ENCODE measurements around the gene GATA5.

Gene GATA5

DNA sequence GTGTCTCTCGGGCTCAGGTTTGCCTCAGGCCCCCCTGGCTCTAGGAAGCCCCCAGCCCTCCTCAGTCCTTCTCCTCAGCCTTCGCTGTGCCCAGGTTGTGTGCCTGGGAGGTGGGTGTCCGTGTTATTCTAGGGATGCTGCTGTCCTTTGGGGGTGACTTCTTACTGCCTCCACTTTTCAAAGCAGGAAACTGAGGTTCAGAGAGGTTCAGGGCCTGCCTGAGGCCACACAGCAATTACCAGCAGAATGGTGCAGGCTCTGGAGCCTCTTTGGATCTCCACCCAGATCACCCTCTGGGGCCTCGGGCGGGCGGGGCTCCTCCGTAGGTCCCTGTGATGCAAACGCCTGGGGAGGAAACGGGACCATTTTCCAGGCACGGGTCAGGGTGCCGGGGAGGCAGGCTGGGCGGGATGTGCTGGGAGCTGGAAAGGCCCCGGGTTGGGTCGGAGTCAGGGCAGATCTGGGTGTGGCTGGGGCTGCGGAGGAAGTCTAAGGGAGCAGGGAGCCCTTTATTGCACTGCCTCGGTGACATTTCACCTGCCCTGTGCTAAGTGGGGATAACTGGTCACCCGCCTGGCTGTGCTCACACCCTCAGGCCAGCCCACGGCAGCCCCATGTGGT, 23.2 kb downstream of the GATA5 start:
- Histone ChIP-seq H3K4me1 (ENCODE audit: insufficient read depth, insufficient read length) (peaks cover 21% of the 10 kb centered on the region), H3K27me3 (ENCODE audit: insufficient read depth, insufficient read length) (peaks cover 4% of the 10 kb centered on the region), H3K9ac (ENCODE audit: insufficient read length, low read depth) (no peak overlapping the region), H3K4me3 (ENCODE audit: insufficient read length, low read depth) (no peak overlapping the region), H3K9me3 (ENCODE audit: insufficient read depth, low read length) (no peaks in the 10 kb centered on the region), H3K36me3 (ENCODE audit: insufficient read depth, insufficient read length, low read length) (no peaks in the 10 kb centered on the region)
- no peak for TF ChIP-seq YY1 (IDR thresholded peaks at IDR 0.05; ENCODE audit: insufficient read depth, insufficient read length)
- TF ChIP-seq SUZ12 (IDR thresholded peaks at IDR 0.05; ENCODE audit: extremely low read depth, insufficient read depth, insufficient read length): no peak
- TF ChIP-seq ZNF274 (IDR thresholded peaks at IDR 0.05; ENCODE audit: low read depth, low read length): no peak
- DNase-seq (ENCODE audit: low read depth, low spot score): no peak

- H3K4me3 ChIP-seq (ENCODE audit: insufficient read length, low read depth): no peak overlapping the region
- H3K4me1 ChIP-seq (ENCODE audit: insufficient read depth, insufficient read length): peaks cover 21% of the 10 kb centered on the region
- H3K36me3 ChIP-seq (ENCODE audit: insufficient read depth, insufficient read length, low read length): no peaks in the 10 kb centered on the region
- H3K9me3 ChIP-seq (ENCODE audit: insufficient read depth, low read length): no peaks in the 10 kb centered on the region
- H3K9ac ChIP-seq (ENCODE audit: insufficient read length, low read depth): no peak overlapping the region
- no peak for DNase-seq (ENCODE audit: low read depth, low spot score)
- H3K27me3 ChIP-seq (ENCODE audit: insufficient read depth, insufficient read length): peaks cover 4% of the 10 kb centered on the region
- TF ChIP-seq YY1 (IDR thresholded peaks at IDR 0.05; ENCODE audit: insufficient read depth, insufficient read length): no peak
- no peak for TF ChIP-seq ZNF274 (IDR thresholded peaks at IDR 0.05; ENCODE audit: low read depth, low read length)
- no peak for TF ChIP-seq SUZ12 (IDR thresholded peaks at IDR 0.05; ENCODE audit: extremely low read depth, insufficient read depth, insufficient read length)
Measured at GRCh38 chr20:62451970-62452369, 23.8 kb downstream of the GATA5 start.

DNA sequence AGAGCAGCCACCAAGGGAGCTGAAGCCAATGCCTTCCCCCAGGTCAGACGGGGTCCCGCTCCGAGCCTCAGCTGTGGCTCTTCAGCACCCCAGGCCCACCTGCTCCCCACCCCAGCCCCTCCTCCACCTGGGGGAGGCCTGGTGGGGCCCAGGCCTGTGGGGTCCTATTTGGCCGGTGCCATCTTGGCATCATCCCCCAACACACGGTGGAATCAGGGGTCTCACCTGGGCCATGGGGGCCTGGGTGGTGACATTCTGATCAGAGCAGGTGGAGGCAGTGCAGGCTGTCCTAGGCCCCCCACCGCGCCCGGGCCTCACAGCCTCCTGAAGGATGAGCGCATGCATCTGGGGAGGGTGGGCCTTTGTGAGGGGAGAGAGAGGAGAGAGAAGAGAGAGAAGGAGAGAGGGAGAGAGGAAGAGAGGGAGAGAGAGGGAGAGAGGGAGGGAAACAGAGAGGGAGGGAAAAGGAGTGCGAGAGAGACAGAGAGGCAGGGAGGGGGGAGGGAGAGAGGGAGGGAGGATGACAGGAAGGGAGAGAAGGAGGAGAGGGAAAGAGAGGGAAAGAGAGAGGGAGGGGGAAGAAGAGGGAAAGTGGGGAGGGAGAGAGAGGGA, 24.5 kb downstream of the GATA5 start:
- Histone ChIP-seq H3K4me1 (ENCODE audit: insufficient read depth, insufficient read length) (peaks cover 28% of the 10 kb centered on the region), H3K27me3 (ENCODE audit: insufficient read depth, insufficient read length) (peaks cover 4% of the 10 kb centered on the region), H3K4me3 (ENCODE audit: insufficient read length, low read depth) (no peak overlapping the region), H3K9ac (ENCODE audit: insufficient read length, low read depth) (no peak overlapping the region), H3K9me3 (ENCODE audit: insufficient read depth, low read length) (no peaks in the 10 kb centered on the region), H3K36me3 (ENCODE audit: insufficient read depth, insufficient read length, low read length) (no peaks in the 10 kb centered on the region)
- DNase-seq (ENCODE audit: low read depth, low spot score): no peak
- TF ChIP-seq SUZ12 (IDR thresholded peaks at IDR 0.05; ENCODE audit: extremely low read depth, insufficient read depth, insufficient read length) (no peak), ZNF274 (IDR thresholded peaks at IDR 0.05; ENCODE audit: low read depth, low read length) (no peak), YY1 (IDR thresholded peaks at IDR 0.05; ENCODE audit: insufficient read depth, insufficient read length) (no peak)

- Histone ChIP-seq H3K9ac (ENCODE audit: insufficient read length, low read depth) (peak overlapping the region; percentile 10), H3K4me3 (ENCODE audit: insufficient read length, low read depth) (no peak overlapping the region), H3K27me3 (ENCODE audit: insufficient read depth, insufficient read length) (peaks cover 4% of the 10 kb centered on the region), H3K4me1 (ENCODE audit: insufficient read depth, insufficient read length) (peaks cover 25% of the 10 kb centered on the region), H3K36me3 (ENCODE audit: insufficient read depth, insufficient read length, low read length) (no peaks in the 10 kb centered on the region), H3K9me3 (ENCODE audit: insufficient read depth, low read length) (no peaks in the 10 kb centered on the region)
- TF ChIP-seq ZNF274 (IDR thresholded peaks at IDR 0.05; ENCODE audit: low read depth, low read length): no peak
- TF ChIP-seq SUZ12 (IDR thresholded peaks at IDR 0.05; ENCODE audit: extremely low read depth, insufficient read depth, insufficient read length): no peak
- TF ChIP-seq YY1 (IDR thresholded peaks at IDR 0.05; ENCODE audit: insufficient read depth, insufficient read length): no peak
- DNase-seq (ENCODE audit: low read depth, low spot score): no peak
Measured at GRCh38 chr20:62449951-62450691, 25.7 kb downstream of the GATA5 start.

DNA sequence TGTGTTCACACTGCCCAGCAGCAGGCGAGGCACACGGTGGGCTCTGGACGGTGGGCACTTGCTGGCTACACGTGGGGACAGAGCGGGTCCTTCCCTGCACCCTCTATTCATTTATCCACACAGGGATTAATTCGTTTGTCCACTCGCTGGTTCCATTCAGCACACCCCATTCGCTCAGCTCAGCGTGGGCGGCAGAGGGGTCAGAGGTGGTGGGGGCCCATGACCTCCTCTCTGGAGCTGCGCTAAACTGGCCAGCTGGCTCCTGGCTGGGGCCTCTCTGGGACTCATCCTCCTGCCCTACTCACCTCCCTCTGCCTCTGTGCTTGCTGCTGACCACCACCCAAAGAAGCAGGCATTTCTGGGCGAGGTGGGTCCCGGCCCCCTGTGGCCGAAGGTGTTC, 27.0 kb downstream of the GATA5 start:
- DNase-seq (ENCODE audit: low read depth, low spot score): no peak
- peaks cover 24% of the 10 kb centered on the region for H3K4me1 ChIP-seq (ENCODE audit: insufficient read depth, insufficient read length)
- TF ChIP-seq YY1 (IDR thresholded peaks at IDR 0.05; ENCODE audit: insufficient read depth, insufficient read length): no peak
- no peak for TF ChIP-seq SUZ12 (IDR thresholded peaks at IDR 0.05; ENCODE audit: extremely low read depth, insufficient read depth, insufficient read length)
- no peak for TF ChIP-seq ZNF274 (IDR thresholded peaks at IDR 0.05; ENCODE audit: low read depth, low read length)
- H3K4me3 ChIP-seq (ENCODE audit: insufficient read length, low read depth): no peak overlapping the region
- peaks cover 4% of the 10 kb centered on the region for H3K27me3 ChIP-seq (ENCODE audit: insufficient read depth, insufficient read length)
- H3K36me3 ChIP-seq (ENCODE audit: insufficient read depth, insufficient read length, low read length): no peaks in the 10 kb centered on the region
- H3K9ac ChIP-seq (ENCODE audit: insufficient read length, low read depth): no peak overlapping the region
- no peaks in the 10 kb centered on the region for H3K9me3 ChIP-seq (ENCODE audit: insufficient read depth, low read length)

- Histone ChIP-seq H3K36me3 (ENCODE audit: insufficient read depth, insufficient read length, low read length) (no peaks in the 10 kb centered on the region), H3K9me3 (ENCODE audit: insufficient read depth, low read length) (no peaks in the 10 kb centered on the region), H3K27me3 (ENCODE audit: insufficient read depth, insufficient read length) (peaks cover 4% of the 10 kb centered on the region), H3K4me3 (ENCODE audit: insufficient read length, low read depth) (no peak overlapping the region), H3K4me1 (ENCODE audit: insufficient read depth, insufficient read length) (peaks cover 24% of the 10 kb centered on the region), H3K9ac (ENCODE audit: insufficient read length, low read depth) (no peak overlapping the region)
- TF ChIP-seq YY1 (IDR thresholded peaks at IDR 0.05; ENCODE audit: insufficient read depth, insufficient read length): no peak
- TF ChIP-seq SUZ12 (IDR thresholded peaks at IDR 0.05; ENCODE audit: extremely low read depth, insufficient read depth, insufficient read length): no peak
- no peak for TF ChIP-seq ZNF274 (IDR thresholded peaks at IDR 0.05; ENCODE audit: low read depth, low read length)
- no peak for DNase-seq (ENCODE audit: low read depth, low spot score)
Measured at GRCh38 chr20:62448038-62448437, 27.8 kb downstream of the GATA5 start.

Measured in NT2/D1 (cell line).